Activated gamma-delta T cell treated with anti-CD3 and anti-CD28 coated beads, Interleukin-2, amount 50 U/mL, for 16 hours (primary cell): ENCODE measurements around the gene MUC5AC.
"Not testable (repeated sequence)": the region's sequence is repeated elsewhere in the genome, so short reads cannot be mapped to it uniquely, and the experiment has no call there.

Experiments used
- DNase-seq: peaks from one replicate; pipeline ENCODE4 v3.0.0-alpha.2; 2020; ENCODE audit warnings: low read depth

Gene MUC5AC, protein sequence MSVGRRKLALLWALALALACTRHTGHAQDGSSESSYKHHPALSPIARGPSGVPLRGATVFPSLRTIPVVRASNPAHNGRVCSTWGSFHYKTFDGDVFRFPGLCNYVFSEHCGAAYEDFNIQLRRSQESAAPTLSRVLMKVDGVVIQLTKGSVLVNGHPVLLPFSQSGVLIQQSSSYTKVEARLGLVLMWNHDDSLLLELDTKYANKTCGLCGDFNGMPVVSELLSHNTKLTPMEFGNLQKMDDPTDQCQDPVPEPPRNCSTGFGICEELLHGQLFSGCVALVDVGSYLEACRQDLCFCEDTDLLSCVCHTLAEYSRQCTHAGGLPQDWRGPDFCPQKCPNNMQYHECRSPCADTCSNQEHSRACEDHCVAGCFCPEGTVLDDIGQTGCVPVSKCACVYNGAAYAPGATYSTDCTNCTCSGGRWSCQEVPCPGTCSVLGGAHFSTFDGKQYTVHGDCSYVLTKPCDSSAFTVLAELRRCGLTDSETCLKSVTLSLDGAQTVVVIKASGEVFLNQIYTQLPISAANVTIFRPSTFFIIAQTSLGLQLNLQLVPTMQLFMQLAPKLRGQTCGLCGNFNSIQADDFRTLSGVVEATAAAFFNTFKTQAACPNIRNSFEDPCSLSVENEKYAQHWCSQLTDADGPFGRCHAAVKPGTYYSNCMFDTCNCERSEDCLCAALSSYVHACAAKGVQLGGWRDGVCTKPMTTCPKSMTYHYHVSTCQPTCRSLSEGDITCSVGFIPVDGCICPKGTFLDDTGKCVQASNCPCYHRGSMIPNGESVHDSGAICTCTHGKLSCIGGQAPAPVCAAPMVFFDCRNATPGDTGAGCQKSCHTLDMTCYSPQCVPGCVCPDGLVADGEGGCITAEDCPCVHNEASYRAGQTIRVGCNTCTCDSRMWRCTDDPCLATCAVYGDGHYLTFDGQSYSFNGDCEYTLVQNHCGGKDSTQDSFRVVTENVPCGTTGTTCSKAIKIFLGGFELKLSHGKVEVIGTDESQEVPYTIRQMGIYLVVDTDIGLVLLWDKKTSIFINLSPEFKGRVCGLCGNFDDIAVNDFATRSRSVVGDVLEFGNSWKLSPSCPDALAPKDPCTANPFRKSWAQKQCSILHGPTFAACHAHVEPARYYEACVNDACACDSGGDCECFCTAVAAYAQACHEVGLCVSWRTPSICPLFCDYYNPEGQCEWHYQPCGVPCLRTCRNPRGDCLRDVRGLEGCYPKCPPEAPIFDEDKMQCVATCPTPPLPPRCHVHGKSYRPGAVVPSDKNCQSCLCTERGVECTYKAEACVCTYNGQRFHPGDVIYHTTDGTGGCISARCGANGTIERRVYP (N-terminal part only)

DNA sequence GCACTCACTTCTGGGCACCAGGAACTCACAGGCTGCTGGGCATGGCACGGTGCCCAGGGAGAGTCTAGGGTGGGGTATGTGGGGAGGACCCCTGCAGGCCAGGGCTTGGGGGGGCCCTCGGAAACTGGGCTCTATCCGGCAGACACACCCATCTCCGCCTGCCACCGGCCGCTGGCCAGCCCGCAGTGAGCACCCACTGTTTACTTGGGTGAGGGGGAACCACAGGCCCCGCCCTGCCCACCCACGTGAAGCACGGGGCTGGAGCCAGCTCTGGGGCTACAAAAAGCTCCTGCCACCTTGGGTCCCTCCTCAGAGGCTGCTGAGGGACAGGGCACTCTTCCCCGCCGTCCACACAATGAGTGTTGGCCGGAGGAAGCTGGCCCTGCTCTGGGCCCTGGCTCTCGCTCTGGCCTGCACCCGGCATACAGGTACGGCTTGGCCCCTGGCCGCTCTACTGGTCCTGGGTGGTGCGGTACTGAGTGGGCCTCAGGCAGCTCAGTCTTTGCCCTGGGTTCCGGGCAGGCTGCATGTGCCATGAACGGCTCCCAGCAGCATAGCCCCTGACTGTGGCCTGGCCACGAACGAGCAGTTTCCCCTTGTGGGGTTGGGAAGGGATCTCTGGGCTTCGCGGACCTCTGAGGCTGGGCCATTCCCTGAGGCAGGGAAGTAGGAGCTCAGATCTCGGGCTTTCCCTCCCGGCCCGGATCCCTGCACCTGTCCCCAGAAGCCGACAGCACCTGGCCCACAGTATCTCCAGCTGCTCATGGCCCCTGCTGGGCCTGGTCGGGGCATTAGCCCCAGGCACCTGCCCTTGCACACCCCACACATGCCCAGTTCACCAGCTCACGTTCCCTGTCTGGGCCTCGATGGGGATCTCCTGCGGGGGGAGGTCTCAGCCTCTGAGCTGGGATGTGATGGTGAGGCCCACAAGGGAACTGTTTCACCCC is at the start of gene MUC5AC:
Gene MUC5AC (plus strand): TSS at position 309 of the 947 bp plus-strand sequence. CDS start 47 bp downstream, at position 356.
- no peak for DNase-seq

DNA sequence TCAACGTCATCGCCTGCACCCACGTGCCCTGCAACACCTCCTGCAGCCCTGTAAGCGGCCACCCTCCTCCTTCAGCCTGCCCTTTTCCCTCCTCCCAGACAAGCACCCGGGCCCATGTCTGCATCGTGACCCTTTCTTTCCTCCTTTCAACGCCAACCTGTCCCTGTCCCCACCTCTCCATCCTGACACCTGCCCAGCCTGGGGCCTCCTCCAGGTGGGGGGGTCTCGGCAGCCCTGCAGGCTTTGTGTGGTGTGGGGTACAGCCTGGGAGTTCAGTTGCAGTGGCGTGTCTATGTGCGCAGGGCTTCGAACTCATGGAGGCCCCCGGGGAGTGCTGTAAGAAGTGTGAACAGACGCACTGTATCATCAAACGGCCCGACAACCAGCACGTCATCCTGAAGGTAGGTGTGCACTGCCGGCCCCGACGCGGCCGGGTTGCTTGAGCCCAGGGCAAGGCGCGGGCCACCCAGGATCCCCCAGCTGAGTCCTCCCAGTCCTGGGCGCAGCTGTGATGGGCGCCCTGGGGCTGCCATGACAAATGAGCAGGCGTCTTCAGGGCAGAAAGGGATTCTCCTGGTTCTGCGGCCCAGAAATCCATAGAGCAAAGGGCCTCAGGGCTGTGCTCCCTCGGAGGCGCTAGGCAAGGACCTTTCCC is 49.4 kb upstream of the MUC5AC start:
- no peak for DNase-seq

DNA sequence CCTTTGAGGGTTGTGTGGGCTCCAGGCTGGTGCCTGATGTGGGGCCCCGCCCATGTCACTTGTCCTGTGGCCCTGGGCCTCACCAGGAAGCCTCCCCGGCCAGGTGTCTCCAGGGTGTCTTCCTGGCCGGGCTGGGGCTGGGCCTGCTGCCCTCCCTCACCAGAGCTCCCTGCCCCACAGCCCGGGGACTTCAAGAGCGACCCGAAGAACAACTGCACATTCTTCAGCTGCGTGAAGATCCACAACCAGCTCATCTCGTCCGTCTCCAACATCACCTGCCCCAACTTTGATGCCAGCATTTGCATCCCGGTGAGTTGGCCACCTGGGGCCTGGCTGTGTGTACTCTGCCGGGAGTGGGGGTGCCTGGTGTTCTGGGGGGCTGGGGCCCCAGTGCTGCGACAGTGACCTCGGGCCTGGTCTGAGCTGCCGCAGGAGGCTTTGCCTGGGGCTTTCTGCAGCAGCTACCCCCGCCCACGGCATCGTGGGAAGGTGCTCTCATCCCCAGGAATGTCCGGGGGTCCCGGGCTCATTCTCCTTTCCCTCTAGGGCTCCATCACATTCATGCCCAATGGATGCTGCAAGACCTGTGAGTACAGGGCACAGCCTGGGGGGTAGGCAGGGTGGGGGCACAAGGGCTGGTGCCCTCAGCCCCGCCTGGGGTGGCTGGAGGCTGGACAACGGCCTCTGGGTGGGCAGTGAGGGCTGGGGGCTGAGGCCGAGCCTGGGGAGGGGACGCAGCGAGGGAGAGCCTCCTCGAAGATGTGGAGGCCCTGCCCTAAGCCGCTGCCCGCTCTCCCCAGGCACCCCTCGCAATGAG is 48.4 kb upstream of the MUC5AC start:
- DNase-seq, result no peak

DNA sequence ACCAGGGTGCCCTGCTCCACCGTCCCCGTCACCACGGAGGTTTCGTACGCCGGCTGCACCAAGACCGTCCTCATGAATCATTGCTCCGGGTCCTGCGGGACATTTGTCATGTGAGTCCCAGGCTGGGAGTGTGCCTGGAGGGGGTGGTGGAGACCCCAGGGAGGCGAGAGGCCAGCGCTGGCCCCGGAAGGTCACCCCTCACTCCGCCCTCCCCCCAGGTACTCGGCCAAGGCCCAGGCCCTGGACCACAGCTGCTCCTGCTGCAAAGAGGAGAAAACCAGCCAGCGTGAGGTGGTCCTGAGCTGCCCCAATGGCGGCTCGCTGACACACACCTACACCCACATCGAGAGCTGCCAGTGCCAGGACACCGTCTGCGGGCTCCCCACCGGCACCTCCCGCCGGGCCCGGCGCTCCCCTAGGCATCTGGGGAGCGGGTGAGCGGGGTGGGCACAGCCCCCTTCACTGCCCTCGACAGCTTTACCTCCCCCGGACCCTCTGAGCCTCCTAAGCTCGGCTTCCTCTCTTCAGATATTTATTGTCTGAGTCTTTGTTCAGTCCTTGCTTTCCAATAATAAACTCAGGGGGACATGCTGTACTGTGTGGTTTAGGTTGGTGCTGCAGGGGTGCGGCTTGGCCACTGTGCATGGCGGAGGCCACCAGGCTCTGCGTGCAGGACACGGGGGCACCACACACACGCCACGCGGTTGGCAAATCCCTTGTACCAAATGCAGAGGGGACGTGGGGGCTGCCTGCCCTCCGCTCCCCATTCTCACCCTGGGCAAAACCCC is 47.6 kb upstream of the MUC5AC start:
- no peak for DNase-seq

DNA sequence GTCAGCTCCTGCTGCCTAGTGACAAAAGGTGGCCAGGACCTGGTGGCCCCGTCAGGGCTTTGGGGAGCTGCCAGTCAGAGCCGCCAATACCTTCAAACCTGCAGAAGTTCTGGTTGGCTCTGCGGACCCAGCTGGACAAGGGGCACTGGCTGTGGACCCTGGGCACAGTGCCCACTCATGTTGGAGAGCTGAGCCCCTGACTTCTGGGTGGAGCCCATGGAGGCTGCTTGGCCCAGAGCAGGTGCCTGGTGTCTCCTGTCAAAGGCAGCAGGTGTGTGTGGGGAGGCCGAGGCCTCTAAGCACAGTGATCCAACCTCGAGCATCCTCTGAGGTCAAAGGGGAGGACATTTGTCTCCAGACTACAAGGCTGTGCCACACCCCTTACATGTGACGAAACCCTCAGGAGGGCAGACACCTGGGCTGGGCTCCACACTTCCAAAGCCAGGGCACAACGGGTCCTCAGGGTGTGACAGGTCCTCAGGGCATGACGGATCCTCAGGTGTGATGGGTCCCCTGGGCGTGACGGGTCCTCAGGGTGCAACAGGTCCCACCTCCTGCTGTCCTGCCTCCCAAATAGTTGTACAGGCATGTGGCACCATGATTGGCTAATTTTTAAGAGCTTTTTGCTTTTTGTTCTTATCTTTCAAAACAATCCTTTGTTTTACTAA is 46.1 kb upstream of the MUC5AC start:
- DNase-seq, result no peak

DNA sequence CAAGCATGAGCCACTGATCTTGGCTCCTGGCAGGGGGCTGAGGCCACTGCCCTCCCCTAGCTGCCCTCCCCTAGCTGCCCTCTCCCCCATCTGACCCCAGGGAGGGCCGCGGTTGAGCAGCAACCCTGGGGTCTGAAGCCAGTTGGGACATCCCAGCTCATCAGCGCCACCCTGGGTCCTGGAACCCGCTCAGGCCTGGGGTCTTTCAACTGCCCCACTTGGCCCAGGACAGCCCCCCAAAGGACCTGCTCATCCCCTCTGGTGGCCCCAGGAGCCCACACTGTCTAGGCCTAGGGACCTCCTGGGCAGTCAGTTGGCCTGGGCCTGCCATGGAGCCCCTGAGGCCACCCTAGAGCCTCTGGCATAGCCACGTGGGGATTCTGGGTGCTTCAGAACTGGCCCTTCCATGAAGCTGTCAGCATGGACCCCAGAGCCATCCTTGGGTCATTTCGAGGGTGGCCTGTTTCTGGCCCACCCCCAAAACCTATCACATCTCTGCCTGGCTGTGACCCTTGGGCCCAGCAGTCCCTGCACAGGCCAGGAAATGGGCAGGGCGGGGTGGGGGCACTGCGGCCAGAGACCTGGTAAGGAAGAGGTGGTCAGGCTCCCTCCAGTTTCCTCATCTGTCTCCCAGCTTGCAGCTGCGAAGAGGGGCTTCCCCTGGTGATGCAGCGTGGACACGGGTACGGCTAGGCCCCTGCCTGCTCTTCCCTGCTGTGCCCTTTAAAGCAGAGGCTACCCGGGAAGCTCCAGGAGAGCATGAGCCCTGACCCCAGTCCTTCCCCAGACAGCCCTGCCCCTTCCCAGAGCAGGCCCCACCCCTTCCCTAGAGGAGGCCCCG is 45.2 kb upstream of the MUC5AC start:
- no peak for DNase-seq

DNA sequence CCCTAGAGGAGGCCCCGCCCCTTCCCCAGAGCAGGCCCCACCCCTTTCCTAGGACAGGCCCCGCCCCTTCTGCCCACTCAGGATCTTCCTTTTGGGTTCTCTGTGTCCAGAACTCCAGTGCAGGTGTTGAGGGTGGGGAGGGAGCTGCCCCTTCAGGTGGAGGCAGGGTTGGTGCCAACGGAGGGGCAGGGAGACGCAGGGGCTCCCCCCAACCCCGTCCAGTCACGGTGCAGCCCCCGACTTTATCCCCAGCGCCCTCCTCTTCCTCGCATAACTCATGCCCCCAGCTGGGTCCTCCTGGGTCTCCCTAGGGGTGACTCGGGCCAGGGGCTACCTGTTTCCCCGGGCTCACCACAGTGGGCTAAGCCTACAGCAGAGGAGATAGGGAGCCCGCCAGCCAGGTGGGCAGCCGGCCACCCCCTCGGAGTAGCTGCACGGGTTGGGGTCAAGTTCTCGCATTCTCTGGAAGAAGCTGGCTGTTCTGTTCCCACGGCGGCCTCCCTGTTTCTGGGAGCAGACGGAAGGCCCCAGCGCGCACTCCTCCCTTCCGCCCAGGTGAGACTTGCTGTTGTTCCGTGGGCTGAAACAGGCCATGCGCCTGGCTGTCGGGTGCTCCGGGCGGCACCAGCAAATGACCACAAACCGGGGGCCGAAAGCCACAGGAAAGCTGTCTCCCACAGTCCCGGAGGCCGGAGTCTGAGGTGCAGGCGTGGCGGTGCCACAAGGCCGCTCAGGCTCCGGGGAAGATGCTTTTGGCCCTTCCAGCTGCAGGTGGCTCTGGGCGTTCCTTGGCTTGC is 44.1 kb upstream of the MUC5AC start:
- DNase-seq, result no peak

DNA sequence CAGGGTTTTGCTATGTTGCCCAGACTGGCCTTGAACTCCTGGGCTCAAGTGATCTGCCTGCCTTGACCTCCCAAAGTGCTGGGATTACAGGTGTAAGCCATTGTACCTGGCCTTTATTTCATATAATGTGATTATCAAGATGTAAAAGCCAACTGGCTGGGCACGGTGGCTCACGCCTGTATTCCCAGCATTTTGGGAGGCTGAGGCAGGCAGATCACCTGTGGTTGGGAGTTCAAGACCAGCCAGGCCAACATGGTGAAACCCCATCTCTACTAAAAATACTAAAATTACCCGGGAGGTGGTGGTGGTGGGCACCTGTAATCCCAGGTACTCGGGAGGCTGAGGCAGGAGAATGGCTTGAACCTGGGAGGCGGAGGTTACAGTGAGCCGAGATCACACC is 42.5 kb upstream of the MUC5AC start:
- not testable (repeated sequence) for DNase-seq

DNA sequence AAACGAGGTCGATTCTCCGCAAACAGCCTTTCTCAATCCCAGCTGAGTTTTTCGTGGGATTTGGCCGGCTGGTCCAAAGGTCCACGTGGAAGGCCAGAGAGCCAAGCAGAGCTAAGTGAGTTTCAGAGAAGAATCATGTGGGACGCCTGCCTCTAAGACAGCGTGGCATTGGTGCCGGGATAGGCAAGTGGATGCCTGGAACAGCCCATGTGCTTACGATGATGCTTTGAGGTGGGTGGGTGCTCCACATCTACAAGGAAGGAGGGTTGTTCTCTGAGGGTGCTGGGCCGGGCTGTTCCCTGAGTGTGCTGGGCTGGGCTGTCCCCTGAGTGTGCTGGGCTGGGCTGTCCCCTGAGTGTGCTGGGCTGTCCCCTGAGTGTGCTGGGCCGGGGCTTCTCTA is 41.6 kb upstream of the MUC5AC start:
- DNase-seq, result no peak

DNA sequence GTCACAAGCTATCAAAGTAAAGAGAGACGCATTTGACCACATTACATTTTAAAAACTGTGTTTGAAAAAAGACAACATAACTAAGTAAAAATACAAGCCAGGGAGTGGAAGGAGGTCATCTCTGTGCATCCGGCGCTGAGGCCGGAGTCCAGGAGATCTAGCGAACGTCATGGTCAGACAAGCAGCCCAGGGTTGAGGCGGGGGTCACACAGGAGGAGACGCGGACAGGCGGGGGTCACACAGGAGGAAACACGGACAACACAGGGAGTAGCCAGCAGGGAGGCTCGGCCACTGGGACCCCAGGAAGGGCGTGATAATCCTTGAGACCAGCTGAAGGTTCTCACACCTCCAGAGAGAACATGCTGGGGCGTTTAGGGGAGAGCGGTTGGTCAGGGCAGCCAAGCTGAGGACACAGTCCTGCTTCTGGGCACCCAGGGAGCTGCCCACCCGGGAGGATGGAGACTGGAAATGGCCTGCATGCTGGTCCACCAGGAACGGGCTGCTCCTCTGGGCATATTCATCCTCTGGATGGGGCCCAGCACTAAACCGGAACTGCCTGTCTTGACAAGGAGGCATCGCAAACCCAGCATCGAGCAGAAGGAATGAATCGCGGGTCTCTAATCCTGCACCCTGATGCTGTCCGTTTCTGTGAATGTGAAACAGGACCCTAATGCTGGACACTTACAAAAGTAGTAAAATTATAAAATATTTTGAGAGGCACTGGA is 40.9 kb upstream of the MUC5AC start:
- no peak for DNase-seq

DNA sequence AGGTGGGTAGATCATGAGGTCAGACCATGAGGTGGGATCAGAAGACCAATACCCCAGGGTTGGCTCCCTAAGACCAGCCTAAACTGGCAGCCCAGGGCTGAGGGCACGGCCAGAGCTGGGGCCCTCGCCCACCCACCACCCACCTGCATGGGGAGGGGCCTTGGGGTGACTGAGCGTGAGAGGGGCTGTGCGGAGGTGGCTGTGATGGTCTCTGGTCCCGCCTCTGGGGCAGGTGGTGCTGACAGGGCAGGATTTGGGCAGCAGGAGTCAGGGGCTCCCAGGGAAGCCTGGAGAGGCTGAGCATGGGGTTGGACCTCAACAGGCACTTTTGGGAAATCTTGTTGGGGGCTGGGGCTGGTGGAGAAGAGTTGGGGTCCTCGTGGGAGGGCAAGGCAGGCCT is 39.8 kb upstream of the MUC5AC start:
- no peak for DNase-seq

DNA sequence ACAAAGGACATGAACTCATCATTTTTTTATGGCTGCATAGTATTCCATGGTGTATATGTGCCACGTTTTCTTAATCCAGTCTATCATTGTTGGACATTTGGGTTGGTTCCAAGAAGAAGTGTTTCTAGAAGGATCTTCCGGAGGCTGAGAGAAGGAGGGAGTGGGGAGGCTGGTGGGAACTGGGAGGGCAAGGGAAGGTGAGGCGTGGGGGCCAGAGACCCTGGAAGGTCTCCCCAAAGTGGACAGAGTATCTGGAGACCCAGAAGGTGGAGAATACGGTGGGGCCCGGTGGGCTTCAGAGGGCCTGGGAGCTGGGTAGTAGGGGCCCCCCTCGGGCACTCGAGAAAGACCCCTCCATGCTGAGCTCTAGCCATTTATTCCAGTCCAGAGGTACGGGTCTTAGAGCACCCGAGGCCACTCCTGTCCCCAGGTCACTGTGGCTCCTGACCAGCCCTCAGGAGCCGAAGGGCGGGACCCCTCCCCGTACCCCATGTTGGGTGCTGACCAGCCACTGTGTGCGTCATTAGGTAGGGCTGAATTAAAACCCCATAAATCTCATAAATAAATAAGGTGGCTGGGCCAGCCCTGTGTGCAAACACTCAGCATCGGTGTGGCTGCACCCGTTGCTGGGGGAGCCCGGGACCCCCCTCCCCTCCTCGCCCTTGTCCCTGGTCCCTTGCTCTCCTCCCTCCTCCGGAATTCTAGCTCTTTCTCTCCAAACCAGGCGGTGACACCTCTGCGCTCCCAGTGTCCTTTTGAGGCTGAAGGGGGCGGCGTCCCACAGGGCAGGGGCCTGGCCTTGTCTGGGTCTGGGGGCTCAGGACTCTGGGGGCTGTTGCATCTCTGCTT is 38.8 kb upstream of the MUC5AC start:
- no peak for DNase-seq

DNA sequence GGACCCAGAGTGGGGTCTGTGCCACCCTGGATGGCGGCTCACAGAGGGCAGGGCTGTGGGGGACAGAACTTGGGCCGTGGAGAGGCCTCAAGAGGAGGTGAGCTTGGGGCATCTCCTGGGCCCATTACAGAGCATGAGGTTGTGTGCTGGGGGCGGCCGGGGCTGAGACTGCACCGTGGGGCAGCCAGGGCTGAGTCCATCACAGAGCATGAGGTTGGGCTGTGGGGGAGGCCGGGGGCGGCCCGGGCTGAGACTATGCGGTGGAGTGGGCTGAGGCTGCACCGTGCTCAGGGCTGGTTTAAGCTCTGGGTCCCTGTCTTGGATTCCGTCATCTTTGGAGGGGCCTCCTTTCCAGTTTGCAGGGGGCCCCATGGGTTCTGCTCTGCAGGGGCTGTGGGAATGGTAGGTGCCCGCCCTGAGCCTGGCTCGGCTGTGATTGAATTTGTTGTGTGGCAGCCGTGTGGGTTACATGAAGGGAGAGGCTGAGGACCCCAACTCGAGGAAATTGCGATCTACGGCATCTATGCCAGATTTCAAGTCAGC is 38.1 kb upstream of the MUC5AC start:
- no peak for DNase-seq

DNA sequence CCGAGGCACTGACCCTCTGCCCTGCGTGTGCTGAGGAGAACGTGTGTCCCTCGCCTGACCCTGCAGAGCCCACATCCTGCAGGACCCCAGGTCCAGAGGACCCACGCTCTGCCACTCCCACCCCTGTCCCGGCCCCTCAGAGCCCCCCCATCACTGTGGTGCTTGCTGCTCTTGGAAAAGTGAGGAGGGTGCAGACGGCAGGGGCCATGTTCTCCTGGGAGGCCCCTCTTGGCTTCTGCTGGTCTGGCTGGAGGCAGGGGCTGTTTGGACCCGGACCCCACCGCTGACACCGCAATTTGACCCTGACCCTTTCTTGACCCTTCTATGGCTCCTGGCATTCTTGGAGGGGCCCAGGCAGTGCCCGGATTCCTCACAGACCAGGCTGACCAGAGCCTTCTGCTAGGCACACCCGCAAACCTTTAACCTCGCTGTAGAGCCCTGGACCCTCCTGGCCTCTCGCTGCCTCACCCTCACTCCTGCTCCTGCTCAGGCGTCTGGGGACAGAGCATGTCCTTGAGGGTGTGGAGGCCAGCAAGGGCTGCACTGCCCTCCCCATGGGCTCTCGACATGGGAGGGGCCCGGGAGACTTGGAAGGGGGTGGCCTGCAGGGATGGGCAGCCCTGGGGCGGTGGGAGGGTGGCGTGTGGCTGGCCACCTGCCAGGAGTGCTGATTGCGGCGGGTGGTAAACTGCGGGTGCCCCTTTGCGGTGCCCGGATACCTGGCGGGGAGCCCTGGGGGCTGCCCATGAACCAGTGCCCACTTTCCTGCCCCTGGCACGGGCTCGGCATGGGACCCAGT is 37.0 kb upstream of the MUC5AC start:
- no peak for DNase-seq
